Fibroblast of lung (primary cell): ENCODE data around the gene PDZD7.

ENCODE experiments used
- CTCF ChIP-seq, 2 donors: IDR thresholded peaks in 1 of 2; conservative IDR thresholded peaks in 1 of 2; 1 replicate in 1 of 2; 2 replicates in 1 of 2; pipeline ENCODE4 v1.5.1; 2011 to 2012; ENCODE audit warnings: low read length in 2 of 2, control low read depth in 1 of 2, inconsistent platforms in 1 of 2, low read depth in 1 of 2, mild to moderate bottlenecking in 1 of 2
- EZH2 ChIP-seq: IDR thresholded peaks from 2 replicates; pipeline ENCODE4 v1.5.1; 2012; ENCODE audit warnings: low read length, control low read depth, mild to moderate bottlenecking; ENCODE audit errors: missing control alignments

GRCh38 chr10:101040851-101041250 lies 9.9 kb upstream of the PDZD7 start:
- TF ChIP-seq CTCF (conservative IDR thresholded peaks at IDR 0.05 in 1 of 2, IDR thresholded peaks at IDR 0.05 in 1 of 2; ENCODE audit: low read depth in 1 of 2, low read length in 2 of 2) (no peak), EZH2 (no peak)
